Mucosa of rectum (tissue), 2 donors: Measurements from ENCODE around the gene ABHD17B.

Experiments used
- H3K27ac ChIP-seq, 2 donors: one replicate each; pipeline ENCODE4 v1.7.0; 2013; ENCODE audit warnings: inconsistent platforms in 2 of 2, low read depth in 2 of 2, low read length in 2 of 2
- H3K27me3 ChIP-seq, 2 donors: one replicate each; pipeline ENCODE4 v1.7.0; 2013; ENCODE audit warnings: low read length in 2 of 2; ENCODE audit not compliant: control insufficient read depth in 2 of 2, insufficient read depth in 2 of 2
- H3K36me3 ChIP-seq, 2 donors: one replicate each; pipeline ENCODE4 v1.7.0; 2013; ENCODE audit warnings: low read length in 2 of 2; ENCODE audit not compliant: control insufficient read depth in 2 of 2, insufficient read depth in 2 of 2
- H3K4me1 ChIP-seq, 2 donors: one replicate each; pipeline ENCODE4 v1.7.0; 2013; ENCODE audit warnings: low read length in 2 of 2, mild to moderate bottlenecking in 1 of 2; ENCODE audit not compliant: control insufficient read depth in 2 of 2, insufficient read depth in 2 of 2
- H3K4me3 ChIP-seq, 2 donors: one replicate each; pipeline ENCODE4 v1.7.0; 2013; ENCODE audit warnings: low read length in 2 of 2
- H3K9ac ChIP-seq, 2 donors: one replicate each; pipeline ENCODE4 v1.7.0; 2013; ENCODE audit warnings: low read length in 2 of 2, low read depth in 1 of 2, mild to moderate bottlenecking in 1 of 2
- H3K9me3 ChIP-seq, 2 donors: one replicate each; pipeline ENCODE4 v1.7.0; 2013; ENCODE audit warnings: low read length in 2 of 2; ENCODE audit not compliant: control insufficient read depth in 2 of 2
- donor health status: healthy.
- donor health status: Normal muscosa, but diverticular disease.

The ABHD17B gene

GRCh38 chr9:71858102-71858798 is 52.7 kb downstream of the ABHD17B start:
- H3K27ac ChIP-seq, result no peak overlapping the region
- no peak overlapping the region for H3K9ac ChIP-seq
- H3K4me1 ChIP-seq, result no peaks in the 10 kb centered on the region
- peaks cover 0 to 4% of the 10 kb centered on the region in 2 donors for H3K36me3 ChIP-seq
- no peaks in the 10 kb centered on the region for H3K27me3 ChIP-seq
- H3K4me3 ChIP-seq, result no peak overlapping the region
- H3K9me3 ChIP-seq, result peaks cover 0 to 2% of the 10 kb centered on the region in 2 donors

- Histone ChIP-seq H3K27ac (no peak overlapping the region), H3K4me3 (no peak overlapping the region), H3K4me1 (no peaks in the 10 kb centered on the region), H3K9ac (no peak overlapping the region), H3K27me3 (no peaks in the 10 kb centered on the region), H3K9me3 (peaks cover 0 to 2% of the 10 kb centered on the region in 2 donors), H3K36me3 (peaks cover 0 to 4% of the 10 kb centered on the region in 2 donors)
Measured at GRCh38 chr9:71857159-71857558, 53.8 kb downstream of the ABHD17B start.

GRCh38 chr9:71854811-71855210 is 56.2 kb downstream of the ABHD17B start:
- H3K36me3 ChIP-seq, result no peaks in the 10 kb centered on the region
- no peak overlapping the region for H3K4me3 ChIP-seq
- no peaks in the 10 kb centered on the region for H3K9me3 ChIP-seq
- H3K27me3 ChIP-seq, result no peaks in the 10 kb centered on the region
- H3K4me1 ChIP-seq, result no peaks in the 10 kb centered on the region
- H3K9ac ChIP-seq, result no peak overlapping the region
- H3K27ac ChIP-seq, result no peak overlapping the region

- Histone ChIP-seq H3K9ac (no peak overlapping the region), H3K4me1 (no peaks in the 10 kb centered on the region), H3K27ac (no peak overlapping the region), H3K4me3 (no peak overlapping the region), H3K27me3 (no peaks in the 10 kb centered on the region), H3K36me3 (no peaks in the 10 kb centered on the region), H3K9me3 (no peaks in the 10 kb centered on the region)
Measured at GRCh38 chr9:71853084-71853483, 57.9 kb downstream of the ABHD17B start.

GRCh38 chr9:71850996-71851395 is 60.0 kb downstream of the ABHD17B start:
- Histone ChIP-seq H3K36me3 (no peaks in the 10 kb centered on the region), H3K27ac (no peak overlapping the region), H3K4me1 (no peaks in the 10 kb centered on the region), H3K27me3 (no peaks in the 10 kb centered on the region), H3K4me3 (no peak overlapping the region), H3K9ac (no peak overlapping the region), H3K9me3 (no peaks in the 10 kb centered on the region)

DNA sequence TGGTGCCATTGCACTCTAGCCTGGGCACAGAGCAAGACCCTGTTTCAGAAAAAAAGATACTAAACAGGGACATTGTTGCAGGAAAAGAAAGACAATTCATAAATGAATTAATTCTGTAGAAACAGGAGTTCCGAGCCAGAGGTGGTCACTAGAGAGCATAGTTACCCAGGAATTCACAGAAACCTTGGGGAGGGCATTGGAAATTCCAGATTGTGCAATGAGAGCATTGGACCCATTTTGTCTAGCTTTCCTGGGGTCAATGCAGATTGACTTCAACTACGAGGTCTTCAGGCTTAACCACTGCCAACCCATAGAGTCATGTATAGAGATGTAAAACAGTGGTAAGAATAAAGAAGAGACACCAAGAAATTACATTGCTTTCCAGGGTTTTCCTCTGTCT is 63.1 kb downstream of the ABHD17B start:
- no peaks in the 10 kb centered on the region for H3K4me1 ChIP-seq
- no peak overlapping the region for H3K27ac ChIP-seq
- H3K9ac ChIP-seq, result no peak overlapping the region
- H3K27me3 ChIP-seq, result no peaks in the 10 kb centered on the region
- no peaks in the 10 kb centered on the region for H3K9me3 ChIP-seq
- H3K4me3 ChIP-seq, result no peak overlapping the region
- no peaks in the 10 kb centered on the region for H3K36me3 ChIP-seq

DNA sequence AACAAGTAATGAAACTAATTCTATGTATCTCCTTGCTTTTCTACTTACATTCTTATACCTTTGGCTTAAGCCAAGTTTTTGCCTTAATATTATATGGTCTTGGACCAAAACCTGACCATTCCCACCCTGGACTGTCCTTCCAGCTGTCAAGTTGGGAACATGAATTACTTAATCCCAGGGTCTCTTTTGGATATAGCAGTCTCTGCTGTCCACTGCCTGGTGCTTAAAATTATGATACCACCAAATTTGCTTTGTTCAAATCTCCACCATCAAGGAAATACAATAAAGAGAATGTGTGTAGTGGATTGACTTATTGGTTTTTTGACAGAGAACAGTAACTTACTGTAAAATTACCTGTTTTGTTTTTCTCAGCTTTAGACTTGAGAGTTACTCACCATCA is 66.2 kb downstream of the ABHD17B start:
- Histone ChIP-seq H3K9me3 (no peaks in the 10 kb centered on the region), H3K4me3 (no peak overlapping the region), H3K27ac (no peak overlapping the region), H3K36me3 (no peaks in the 10 kb centered on the region), H3K27me3 (no peaks in the 10 kb centered on the region), H3K9ac (no peak overlapping the region), H3K4me1 (no peaks in the 10 kb centered on the region)

GRCh38 chr9:71839668-71840067 is 71.3 kb downstream of the ABHD17B start:
- Histone ChIP-seq H3K4me1 (no peaks in the 10 kb centered on the region), H3K27ac (no peak overlapping the region), H3K9ac (no peak overlapping the region), H3K9me3 (no peaks in the 10 kb centered on the region), H3K36me3 (no peaks in the 10 kb centered on the region), H3K4me3 (no peak overlapping the region), H3K27me3 (no peaks in the 10 kb centered on the region)

- Histone ChIP-seq H3K36me3 (no peaks in the 10 kb centered on the region), H3K4me1 (peaks cover 0 to 8% of the 10 kb centered on the region in 2 donors), H3K9ac (no peak overlapping the region), H3K27ac (no peak overlapping the region), H3K9me3 (no peaks in the 10 kb centered on the region), H3K27me3 (no peaks in the 10 kb centered on the region), H3K4me3 (no peak overlapping the region)
Measured at GRCh38 chr9:71835596-71835995, 75.4 kb downstream of the ABHD17B start.

- peak overlapping the region in 1 of 2 donors; percentile 26 for H3K4me3 ChIP-seq
- no peaks in the 10 kb centered on the region for H3K27me3 ChIP-seq
- no peak overlapping the region for H3K9ac ChIP-seq
- no peaks in the 10 kb centered on the region for H3K36me3 ChIP-seq
- H3K4me1 ChIP-seq, result peaks cover 0 to 8% of the 10 kb centered on the region in 2 donors
- H3K9me3 ChIP-seq, result no peaks in the 10 kb centered on the region
- H3K27ac ChIP-seq, result peak overlapping the region; percentile 63 to 73
Measured at GRCh38 chr9:71830929-71831328, 80.1 kb downstream of the ABHD17B start.
